ENCODE data around the gene TPM2. TPM values are rescaled to one million over a fixed set of nuclear protein-coding genes. Genes with fewer than 3 reads are reported as not detected.

TPM2 gene
- total and polyA plus RNA-seq, 10 of the 15 experiments (the other 5 are each of a cell fraction or from before 2014, with no cell fraction given) = 0.11 to 9.3 (median 1.1) TPM

DNA sequence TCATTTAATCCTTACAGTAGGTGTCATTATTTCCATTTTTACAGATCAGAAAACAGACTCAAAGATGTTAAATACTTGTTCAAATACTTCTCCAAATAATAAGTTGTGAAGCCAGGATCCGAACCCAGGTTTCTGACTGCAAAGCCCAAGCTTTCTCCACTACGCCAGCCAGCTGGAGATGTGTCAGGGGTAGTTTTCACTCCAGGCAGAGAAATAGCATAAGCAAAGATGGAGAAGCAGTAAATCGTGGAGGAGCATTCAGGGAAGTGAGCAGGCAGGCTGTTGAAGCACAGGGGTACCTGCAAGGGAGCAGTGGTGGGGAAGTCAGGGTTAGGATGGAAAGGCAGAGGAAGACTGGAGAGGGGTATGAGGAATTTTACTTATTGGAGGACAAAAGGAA lies 39.4 kb upstream of the TPM2 start (continued):
- TF ChIP-seq IKZF1 (conservative IDR thresholded peaks at IDR 0.05) (no peak), SMC3 (IDR thresholded peaks at IDR 0.05; ENCODE audit: borderline replicate concordance, low read length) (no peak), SP1 (IDR thresholded peaks at IDR 0.05; ENCODE audit: low read depth, low read length) (no peak)

DNA sequence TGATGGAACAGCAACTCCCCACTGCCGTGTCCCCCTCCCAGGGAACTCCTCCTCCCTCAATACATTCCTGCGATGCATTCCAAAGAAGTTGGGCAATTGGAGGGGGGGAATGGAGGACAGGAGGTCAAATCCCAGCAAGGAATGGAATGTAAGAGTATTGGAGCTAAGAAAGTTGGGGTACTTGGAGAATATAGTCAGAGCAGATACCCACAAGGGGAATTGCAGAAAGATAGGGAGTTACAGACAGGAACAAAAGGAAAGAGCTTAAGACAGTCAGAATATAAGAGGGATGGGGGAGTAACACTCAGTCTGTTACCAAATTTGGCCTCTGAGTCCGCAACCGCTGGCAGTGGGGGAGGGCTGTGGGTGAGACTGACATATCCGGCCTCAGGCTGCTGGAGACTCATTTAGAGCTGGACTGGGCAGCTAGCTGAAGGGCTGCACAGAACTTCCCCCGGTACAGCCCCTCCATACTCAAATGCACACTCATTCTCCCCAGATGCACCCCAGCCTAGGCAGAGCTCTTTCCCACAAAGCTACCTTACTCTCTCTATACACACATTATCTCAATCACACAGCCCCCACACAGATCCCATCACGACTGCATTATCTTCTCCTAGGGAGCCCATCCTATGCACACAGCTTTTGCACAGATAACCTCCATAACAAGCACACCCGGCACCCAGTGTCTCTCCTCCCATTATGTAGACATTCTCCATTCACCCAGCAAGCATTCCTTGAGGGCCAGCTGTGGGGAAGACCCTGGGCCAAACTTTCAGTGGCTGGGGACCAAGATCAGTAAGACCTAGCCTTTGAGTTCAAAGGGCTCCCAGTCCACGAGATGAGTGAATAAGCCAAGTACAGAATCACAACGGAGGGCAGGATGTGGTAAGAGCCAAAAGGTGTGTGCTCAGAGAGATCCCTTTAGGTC lies 38.6 kb upstream of the TPM2 start:
- in situ Hi-C loops (cut with MboI) (loop anchor here (5.0 kb wide), 1 partner anchor 121 kb away; the partner anchor contains the start of gene TESK1), intact Hi-C loops (cut with micrococcal nuclease; ENCODE audit: unreplicated experiment) (loop anchor here (2.0 to 10.0 kb wide), 2 partner anchors 70 to 654 kb away; partner anchors contain the start of genes CCDC107, FANCG, RMRP and VCP)
- DNase-seq (ENCODE audit: low read depth, low spot score) = no peak
- Histone ChIP-seq H3K9ac (ENCODE audit: control insufficient read depth, insufficient read depth, low read length) (peak overlapping the region; percentile 90), H3K27me3 (replicated peaks in 1 of 2; ENCODE audit: control insufficient read depth in 2 of 2, insufficient read depth in 2 of 2, low read length in 1 of 2) (no peaks in the 10 kb centered on the region), H3K4me3 (peak overlapping the region; percentile 93), H3K27ac (ENCODE audit: control insufficient read depth, insufficient read depth) (peak overlapping the region; percentile 92), H3K36me3 (ENCODE audit: control insufficient read depth in 2 of 2, insufficient read depth in 2 of 2, low read length in 1 of 2) (peaks cover 18 to 21% of the 10 kb centered on the region in 2 experiments), H4K20me1 (ENCODE audit: control insufficient read depth, insufficient read depth) (no peaks in the 10 kb centered on the region), H3K9me3 (replicated peaks; ENCODE audit: control insufficient read depth, insufficient read depth, low read length) (no peaks in the 10 kb centered on the region), H3K4me2 (ENCODE audit: control insufficient read depth, insufficient read depth) (peak overlapping the region; percentile 99), H2AFZ (ENCODE audit: control insufficient read depth, low read depth, low read length) (no peak overlapping the region), H3K79me2 (ENCODE audit: control insufficient read depth, insufficient read depth, low read length) (peaks cover 71% of the 10 kb centered on the region), H3K4me1 (ENCODE audit: control insufficient read depth, insufficient read depth, low read length) (peaks cover 23% of the 10 kb centered on the region)
- POLR2A ChIA-PET = interaction anchor here (0.7 to 8.1 kb wide), 20 partner anchors 9 to 614 kb away, joined by 3 to 163 read pairs (median 6); partner anchors contain the start of genes ARHGEF39, CCDC107, GBA2 and HINT2
- SMC1A ChIA-PET (ENCODE audit: uncharacterized antibody, unreplicated experiment) = interaction anchor here (0.6 to 8.0 kb wide), 28 partner anchors 8 to 154 kb away, joined by 3 to 145 read pairs (median 6); partner anchors contain the start of genes ARHGEF39, CCDC107, GBA2 and HINT2
- FAIRE-seq = peak; percentile 54
- BruUV-seq (replicated peaks) = no TSS peak
- 1% methylated on average over 10 of the region's 10 CpGs for WGBS (ENCODE audit: insufficient coverage, insufficient replicate concordance, low lambda C conversion rate, missing lambda C conversion rate)
- CTCF ChIA-PET = interaction anchor here (0.6 to 9.5 kb wide), 32 partner anchors 8 to 154 kb away, joined by 3 to 183 read pairs (median 8); partner anchors contain the start of genes ARHGEF39, CCDC107, GBA2 and HINT2
- ATAC-seq = peak; percentile 41
- RAD21 ChIA-PET (ENCODE audit: unreplicated experiment) = interaction anchor here (0.6 to 8.6 kb wide), 24 partner anchors 8 to 614 kb away, joined by 3 to 133 read pairs (median 4); partner anchors contain the start of genes ARHGEF39, ATOSB, CCDC107 and CD72
- TF ChIP-seq CHD2 (IDR thresholded peaks at IDR 0.05; ENCODE audit: borderline replicate concordance, low read depth, low read length) (peak; percentile 75; the same call in 1 of the 2 replicates), SMAD1 (IDR thresholded peaks at IDR 0.05; ENCODE audit: low read depth, partially characterized antibody) (no peak), POU2F2 (IDR thresholded peaks at IDR 0.05; ENCODE audit: borderline replicate concordance, low read depth, low read length) (peak; percentile 70; the same call in 2 of the 3 replicates), IRF4 (IDR thresholded peaks at IDR 0.05; ENCODE audit: low read depth, low read length) (peak; percentile 48; the same call in 1 of the 2 replicates), CBFB (IDR thresholded peaks at IDR 0.05; ENCODE audit: low read depth) (peak; percentile 78), MYC (IDR thresholded peaks at IDR 0.05; ENCODE audit: insufficient read depth, insufficient read length, insufficient replicate concordance, low read length, severe bottlenecking) (no peak), RB1 (IDR thresholded peaks at IDR 0.05; ENCODE audit: borderline replicate concordance) (no peak), RCOR1 (conservative IDR thresholded peaks at IDR 0.05; ENCODE audit: low read depth, low read length) (0 out of 2 replicates have a peak, but pooled peaks have one; percentile 40), MTA2 (IDR thresholded peaks at IDR 0.05; ENCODE audit: low read depth) (peak; percentile 37; the same call in 1 of the 2 replicates), ZNF274 (IDR thresholded peaks at IDR 0.05; ENCODE audit: insufficient read depth, insufficient read length) (no peak)
- TF ChIP-seq, protein P1, sequence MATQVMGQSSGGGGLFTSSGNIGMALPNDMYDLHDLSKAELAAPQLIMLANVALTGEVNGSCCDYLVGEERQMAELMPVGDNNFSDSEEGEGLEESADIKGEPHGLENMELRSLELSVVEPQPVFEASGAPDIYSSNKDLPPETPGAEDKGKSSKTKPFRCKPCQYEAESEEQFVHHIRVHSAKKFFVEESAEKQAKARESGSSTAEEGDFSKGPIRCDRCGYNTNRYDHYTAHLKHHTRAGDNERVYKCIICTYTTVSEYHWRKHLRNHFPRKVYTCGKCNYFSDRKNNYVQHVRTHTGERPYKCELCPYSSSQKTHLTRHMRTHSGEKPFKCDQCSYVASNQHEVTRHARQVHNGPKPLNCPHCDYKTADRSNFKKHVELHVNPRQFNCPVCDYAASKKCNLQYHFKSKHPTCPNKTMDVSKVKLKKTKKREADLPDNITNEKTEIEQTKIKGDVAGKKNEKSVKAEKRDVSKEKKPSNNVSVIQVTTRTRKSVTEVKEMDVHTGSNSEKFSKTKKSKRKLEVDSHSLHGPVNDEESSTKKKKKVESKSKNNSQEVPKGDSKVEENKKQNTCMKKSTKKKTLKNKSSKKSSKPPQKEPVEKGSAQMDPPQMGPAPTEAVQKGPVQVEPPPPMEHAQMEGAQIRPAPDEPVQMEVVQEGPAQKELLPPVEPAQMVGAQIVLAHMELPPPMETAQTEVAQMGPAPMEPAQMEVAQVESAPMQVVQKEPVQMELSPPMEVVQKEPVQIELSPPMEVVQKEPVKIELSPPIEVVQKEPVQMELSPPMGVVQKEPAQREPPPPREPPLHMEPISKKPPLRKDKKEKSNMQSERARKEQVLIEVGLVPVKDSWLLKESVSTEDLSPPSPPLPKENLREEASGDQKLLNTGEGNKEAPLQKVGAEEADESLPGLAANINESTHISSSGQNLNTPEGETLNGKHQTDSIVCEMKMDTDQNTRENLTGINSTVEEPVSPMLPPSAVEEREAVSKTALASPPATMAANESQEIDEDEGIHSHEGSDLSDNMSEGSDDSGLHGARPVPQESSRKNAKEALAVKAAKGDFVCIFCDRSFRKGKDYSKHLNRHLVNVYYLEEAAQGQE (IDR thresholded peaks at IDR 0.05; ENCODE audit: low read depth, low read length) = no peak
